Adrenal gland (tissue), 5 donors: Measurements from ENCODE around the gene DDX25.

Experiments used
- CTCF ChIP-seq, 6 experiments: fragments of 450-650 bp in 4 of 6; fragments of 200-600 bp in 2 of 6; sonication (generic) in 1 of 6; IDR thresholded peaks; 1 replicate in 5 of 6; 2 replicates in 1 of 6; pipeline versions ENCODE4 v1.5.1 to v1.8.0; 2016 to 2021; ENCODE audit warnings: antibody characterized with exemption in 6 of 6, mild to moderate bottlenecking in 2 of 6, moderate library complexity in 1 of 6
- POLR2A ChIP-seq, 2 donors: fragments of 450-650 bp; IDR thresholded peaks; one replicate each; pipeline ENCODE4 v1.6.1; 2017; ENCODE audit warnings: antibody characterized with exemption in 2 of 2, mild to moderate bottlenecking in 2 of 2, moderate library complexity in 1 of 2
- donor health status: DM: no; HTN: no; CAD: no.

GRCh38 chr11:125976156-125976555 is 71.8 kb downstream of the DDX25 start:
- no peak for TF ChIP-seq CTCF (IDR thresholded peaks at IDR 0.05)
- no peak for TF ChIP-seq POLR2A (IDR thresholded peaks at IDR 0.05)
